Measurements from ENCODE around the gene ABTB2.

Gene ABTB2

DNA sequence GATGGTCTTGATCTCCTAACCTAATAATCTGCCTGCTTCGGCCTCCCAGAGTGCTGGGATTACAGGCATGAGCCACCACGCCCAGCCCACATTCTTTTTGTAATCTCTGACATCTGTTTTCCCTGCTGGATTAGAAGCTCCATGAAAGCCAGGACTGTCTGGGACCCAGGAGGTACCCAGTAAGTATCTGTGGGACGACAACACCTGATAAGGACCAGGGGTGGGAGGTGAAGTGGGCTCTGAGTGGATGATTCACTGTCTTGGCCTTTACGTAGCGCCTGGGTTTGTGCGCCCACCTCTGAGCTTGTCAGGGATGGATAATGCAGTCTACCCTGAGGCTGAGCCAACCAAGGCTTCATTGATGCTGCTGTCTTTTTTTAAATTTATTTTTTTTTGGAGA, 118.8 kb downstream of the ABTB2 start:
- no peak for TF ChIP-seq ZFX (IDR thresholded peaks at IDR 0.05)
- TF ChIP-seq, protein P1, sequence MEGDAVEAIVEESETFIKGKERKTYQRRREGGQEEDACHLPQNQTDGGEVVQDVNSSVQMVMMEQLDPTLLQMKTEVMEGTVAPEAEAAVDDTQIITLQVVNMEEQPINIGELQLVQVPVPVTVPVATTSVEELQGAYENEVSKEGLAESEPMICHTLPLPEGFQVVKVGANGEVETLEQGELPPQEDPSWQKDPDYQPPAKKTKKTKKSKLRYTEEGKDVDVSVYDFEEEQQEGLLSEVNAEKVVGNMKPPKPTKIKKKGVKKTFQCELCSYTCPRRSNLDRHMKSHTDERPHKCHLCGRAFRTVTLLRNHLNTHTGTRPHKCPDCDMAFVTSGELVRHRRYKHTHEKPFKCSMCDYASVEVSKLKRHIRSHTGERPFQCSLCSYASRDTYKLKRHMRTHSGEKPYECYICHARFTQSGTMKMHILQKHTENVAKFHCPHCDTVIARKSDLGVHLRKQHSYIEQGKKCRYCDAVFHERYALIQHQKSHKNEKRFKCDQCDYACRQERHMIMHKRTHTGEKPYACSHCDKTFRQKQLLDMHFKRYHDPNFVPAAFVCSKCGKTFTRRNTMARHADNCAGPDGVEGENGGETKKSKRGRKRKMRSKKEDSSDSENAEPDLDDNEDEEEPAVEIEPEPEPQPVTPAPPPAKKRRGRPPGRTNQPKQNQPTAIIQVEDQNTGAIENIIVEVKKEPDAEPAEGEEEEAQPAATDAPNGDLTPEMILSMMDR (conservative IDR thresholded peaks at IDR 0.05) = no peak
- no peak overlapping the region for H3K27ac ChIP-seq

DNA sequence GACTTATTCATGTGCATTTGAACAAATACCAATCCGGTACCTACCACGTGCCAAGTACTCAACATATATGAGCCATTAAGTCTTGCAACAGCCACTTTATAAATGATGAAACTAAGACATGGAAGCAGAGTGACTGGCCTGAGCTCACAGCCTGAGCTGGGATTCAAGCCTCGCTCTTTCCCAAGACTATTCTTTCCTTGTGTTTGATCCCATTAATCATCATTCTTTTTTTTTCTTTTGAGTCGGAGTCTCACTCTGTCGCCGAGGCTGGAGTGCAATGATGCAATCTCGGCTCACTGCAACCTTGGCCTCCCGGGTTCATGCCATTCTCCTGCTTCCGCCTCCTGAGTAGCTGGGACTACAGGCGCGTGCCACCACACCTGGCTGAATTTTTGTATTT, 119.3 kb downstream of the ABTB2 start:
- no peak for TF ChIP-seq ZFX (IDR thresholded peaks at IDR 0.05)
- TF ChIP-seq, protein P1 (conservative IDR thresholded peaks at IDR 0.05) = no peak
- H3K27ac ChIP-seq = no peak overlapping the region

DNA sequence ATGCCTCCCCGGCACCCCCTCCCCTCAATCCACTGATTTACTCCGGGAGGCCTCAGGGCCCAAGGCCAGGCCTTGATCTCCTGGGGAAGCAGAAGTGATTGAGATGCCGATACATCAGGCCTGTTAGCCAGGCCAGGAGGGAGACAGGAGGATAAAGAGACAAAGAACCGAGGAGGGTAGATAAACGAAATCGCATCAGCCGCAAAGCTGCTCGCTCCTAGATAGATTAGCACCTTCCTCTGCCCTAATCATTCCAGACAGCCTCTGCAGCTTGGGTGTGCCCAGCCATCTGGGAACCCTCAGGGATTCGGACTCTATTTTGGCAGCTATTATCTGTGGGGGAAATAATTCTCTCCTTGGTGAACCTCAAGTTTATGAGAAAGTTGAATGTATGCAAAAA, 121.2 kb downstream of the ABTB2 start:
- no peak overlapping the region for H3K27ac ChIP-seq
- TF ChIP-seq ZFX (IDR thresholded peaks at IDR 0.05) = no peak
- TF ChIP-seq, protein P1 (conservative IDR thresholded peaks at IDR 0.05) = no peak

DNA sequence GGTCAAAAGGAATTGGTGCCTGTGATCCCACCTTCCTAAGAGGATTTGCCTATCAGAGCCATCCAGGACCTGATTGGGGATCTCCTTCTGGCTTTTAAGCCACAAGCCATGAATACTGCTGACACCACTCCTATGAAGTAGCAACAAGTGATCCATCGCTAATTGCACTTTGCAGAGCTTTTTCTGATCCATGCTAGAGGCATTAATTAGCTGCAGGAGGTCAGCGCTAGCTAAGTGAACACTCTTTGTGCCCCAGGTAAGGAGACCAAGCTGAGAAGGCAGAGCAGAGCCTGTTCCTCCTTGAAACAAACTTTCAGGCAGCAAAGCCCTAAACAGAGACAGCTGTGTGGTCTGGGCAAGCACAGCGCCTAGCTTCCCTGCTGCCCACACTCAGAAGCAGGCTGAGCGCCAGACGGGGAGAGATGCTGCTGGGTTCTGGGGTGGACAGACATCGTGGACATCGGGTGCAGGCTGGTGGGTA, 122.2 kb downstream of the ABTB2 start:
- no peak for TF ChIP-seq ZFX (IDR thresholded peaks at IDR 0.05)
- TF ChIP-seq, protein P1 (conservative IDR thresholded peaks at IDR 0.05) = no peak
- H3K27ac ChIP-seq = no peak overlapping the region

DNA sequence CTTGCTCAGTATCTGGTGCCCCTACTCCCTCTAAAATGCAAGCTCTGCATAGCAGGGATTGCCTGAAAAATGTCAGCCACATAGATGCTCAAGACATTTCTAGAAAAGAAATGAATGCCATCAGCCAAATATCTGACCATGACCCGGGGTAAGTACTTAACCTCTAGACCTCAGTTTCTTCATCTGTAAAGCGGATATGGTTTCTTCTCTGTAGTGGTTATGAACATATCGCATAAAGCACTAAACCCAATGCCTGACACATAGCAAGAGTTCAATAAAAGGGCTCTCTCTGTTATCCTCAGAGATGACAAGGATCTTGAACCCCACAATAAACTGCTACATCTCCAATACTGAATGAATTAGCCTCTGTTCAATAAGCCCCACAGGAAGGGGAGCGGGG, 122.6 kb downstream of the ABTB2 start:
- H3K27ac ChIP-seq = no peak overlapping the region
- TF ChIP-seq, protein P1 (conservative IDR thresholded peaks at IDR 0.05) = no peak
- no peak for TF ChIP-seq ZFX (IDR thresholded peaks at IDR 0.05)

DNA sequence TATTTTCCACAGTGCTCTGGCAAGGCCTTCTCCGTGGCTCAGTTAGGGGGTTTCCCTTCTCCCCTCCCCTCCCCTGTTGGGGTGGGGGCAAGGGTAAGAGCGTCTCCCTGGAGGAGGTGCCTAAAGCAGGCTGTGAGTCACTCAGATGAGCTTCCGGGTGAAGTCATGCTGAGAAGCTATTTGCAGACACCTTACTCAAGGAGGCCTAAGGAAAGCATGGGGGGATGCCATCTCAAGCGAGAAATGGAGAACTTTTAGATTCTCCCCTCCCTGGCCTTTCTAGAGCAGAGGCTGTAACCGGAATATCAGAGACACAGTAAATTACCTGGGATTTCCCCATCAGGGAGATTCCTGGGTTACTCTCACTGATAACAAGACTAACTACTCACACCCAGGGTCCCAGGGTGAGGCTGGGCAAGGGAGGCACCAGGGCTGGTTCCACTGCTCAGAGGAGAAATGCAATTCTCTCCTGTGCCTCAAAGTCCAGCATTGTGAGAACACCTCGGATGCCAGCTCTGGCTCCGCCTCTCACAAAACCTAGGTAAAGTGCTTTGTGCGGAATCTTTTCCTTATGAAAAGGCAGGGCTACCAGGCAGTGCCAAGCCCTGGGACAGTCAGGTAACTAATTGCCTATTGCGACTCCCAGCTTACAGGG, 123.6 kb downstream of the ABTB2 start:
- no peak overlapping the region for H3K27ac ChIP-seq
- TF ChIP-seq, protein P1 (conservative IDR thresholded peaks at IDR 0.05) = no peak

DNA sequence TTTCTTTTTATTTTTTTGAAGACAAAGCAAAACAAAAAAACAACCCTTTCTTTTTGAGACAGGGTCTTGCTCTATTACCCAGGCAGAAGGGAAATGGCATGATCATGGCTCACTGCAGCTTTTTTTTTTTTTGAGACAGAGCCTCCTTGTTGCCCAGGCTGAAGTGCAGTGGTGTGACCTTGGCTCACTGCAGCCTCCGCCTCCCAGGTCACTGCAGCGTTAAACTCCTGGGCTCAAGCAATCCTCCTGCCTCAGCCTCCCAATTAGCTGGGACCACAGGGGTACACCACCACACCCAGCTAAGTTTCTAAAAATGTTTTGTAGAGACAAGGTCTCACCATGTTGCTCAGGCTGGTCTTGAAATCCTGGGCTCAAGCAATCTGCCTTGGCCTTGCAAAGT, 124.6 kb downstream of the ABTB2 start:
- H3K27ac ChIP-seq = no peak overlapping the region
- TF ChIP-seq, protein P1 (conservative IDR thresholded peaks at IDR 0.05) = no peak
- no peak for TF ChIP-seq ZFX (IDR thresholded peaks at IDR 0.05)
